Measurements from ENCODE around the gene SORBS1. TPM values are rescaled to one million over a fixed set of nuclear protein-coding genes. Genes with fewer than 3 reads are reported as not detected.
A peak's percentile ranks its signal among the peaks of the same experiment; 100 is the strongest.

Gene SORBS1
- polyA plus RNA-seq, 1 donor, result 76.7 TPM

DNA sequence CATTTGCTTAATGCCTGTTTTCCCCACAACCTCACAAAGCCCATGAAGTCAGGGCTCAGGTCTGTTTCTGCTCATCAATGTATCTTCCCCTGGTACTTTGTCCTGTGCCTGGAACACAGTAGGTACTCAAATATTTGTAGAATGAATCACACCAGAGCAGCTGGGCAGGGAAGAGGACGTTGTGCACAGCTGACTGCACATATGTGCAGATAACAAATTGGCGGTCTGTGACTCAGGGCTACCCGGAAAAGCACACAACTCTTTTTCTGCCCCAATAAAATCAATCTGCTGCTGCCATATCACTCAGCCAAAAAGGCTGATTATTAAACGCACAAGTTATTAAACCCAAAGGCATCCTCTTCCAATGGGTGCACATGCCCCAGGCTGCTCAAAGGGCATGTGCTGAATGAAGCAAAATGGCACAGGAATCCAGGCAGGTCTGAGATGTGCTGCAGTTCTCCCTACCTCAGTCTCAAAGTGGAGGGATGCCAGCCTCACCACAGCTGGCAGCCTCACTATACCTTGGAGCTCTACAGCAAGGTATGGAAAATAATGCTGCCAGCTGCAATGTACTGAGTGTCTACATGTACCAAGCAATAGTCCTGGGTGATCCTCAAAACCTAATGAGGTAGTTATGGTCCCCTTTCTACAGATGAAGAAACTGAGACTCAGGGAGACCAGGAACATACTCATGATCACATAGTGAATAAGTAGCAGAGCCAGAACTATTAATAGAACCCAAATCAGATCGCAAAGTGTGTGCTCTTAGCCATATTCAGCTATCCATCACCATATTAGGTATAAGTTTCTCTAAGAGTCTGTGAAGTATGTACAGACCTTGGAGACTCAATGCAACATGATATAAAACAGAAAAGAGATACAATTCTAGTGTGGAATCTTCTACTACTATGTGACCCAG lies 43.4 kb downstream of the SORBS1 start:
- no peak for DNase-seq (ENCODE audit: low read depth)

GRCh38 chr10:95516774-95517373 lies 44.3 kb downstream of the SORBS1 start:
- no peak for DNase-seq (ENCODE audit: low read depth)

GRCh38 chr10:95513941-95514392 lies 47.2 kb downstream of the SORBS1 start:
- no peak for DNase-seq (ENCODE audit: low read depth)

GRCh38 chr10:95513008-95513589 lies 48.1 kb downstream of the SORBS1 start:
- DNase-seq (ENCODE audit: low read depth), result no peak

DNA sequence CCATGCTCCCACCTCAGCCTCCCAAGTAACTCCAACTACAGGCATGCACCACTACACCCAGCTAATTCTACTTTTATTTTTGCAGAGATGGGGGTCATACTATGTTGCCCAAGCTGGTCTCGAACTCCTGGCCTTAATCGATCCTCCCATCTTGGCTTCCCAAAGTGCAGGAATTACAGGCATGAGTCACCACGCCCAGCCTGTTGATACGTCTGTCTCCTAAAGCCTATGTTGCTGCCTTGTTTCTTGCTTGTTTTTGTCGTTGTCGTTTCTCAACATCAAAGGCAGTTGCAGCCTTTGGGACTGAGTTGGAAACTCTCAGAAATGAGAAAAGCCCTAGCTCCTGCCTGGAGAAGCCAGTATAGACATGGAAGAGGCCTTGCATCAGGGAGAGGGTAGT lies 49.9 kb downstream of the SORBS1 start:
- DNase-seq (ENCODE audit: low read depth), result no peak

DNA sequence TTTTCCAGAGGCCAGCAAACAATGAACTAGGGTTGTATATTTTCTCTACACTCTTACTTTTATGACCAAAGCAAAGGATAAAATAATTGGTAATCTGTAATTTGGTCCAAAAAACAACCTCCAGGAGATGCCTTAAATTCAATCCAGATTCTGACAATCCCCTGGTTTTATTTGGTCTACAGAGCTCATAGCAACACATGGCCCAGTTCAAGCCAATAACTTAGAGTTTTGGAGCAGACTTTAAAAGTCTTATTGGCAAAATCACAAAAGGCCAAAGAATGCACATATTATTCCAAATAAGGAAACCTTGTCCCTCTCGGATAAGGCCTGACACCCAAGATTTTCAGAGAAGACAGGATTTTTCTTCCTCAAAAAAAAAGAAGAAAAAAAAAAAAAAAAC lies 51.9 kb downstream of the SORBS1 start:
- peak; percentile 14 for DNase-seq (ENCODE audit: low read depth)

- no peak for DNase-seq (ENCODE audit: low read depth)
These were observed 52.4 kb downstream of the SORBS1 start for GRCh38 chr10:95508730-95509129.

DNA sequence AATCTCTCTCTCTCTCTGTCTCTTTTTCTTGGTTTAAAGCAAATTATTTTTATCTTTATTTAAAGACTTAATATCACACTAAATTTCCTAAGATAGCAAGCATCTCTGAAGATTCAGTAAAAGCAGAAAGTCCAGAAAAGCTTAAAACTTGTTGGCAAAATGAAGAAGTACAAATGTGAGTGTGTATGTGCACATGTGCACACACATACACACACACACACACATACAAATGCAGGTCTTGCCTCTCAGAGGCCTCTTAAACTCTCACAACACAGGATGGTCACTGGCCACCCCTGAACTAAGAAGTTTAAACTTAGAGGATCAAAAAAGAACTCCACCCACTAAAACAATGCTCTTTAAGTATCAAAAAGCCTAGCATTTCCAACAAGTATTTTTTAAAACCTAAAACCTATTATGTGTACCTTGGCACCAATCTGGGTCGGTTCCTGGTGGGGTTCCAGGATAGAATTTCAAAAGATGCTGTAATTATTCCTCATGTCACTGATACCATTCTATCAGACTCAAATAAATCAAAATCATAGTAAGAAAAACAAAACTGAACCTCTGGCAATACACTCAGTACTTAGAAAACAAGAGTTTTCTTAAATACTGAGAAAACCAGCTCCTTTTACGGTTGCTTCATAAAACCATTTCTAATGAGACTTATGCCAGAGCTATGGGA lies 55.0 kb downstream of the SORBS1 start:
- DNase-seq (ENCODE audit: low read depth), result no peak

- DNase-seq (ENCODE audit: low read depth), result no peak
These were observed 55.5 kb downstream of the SORBS1 start for GRCh38 chr10:95505641-95506040.

DNA sequence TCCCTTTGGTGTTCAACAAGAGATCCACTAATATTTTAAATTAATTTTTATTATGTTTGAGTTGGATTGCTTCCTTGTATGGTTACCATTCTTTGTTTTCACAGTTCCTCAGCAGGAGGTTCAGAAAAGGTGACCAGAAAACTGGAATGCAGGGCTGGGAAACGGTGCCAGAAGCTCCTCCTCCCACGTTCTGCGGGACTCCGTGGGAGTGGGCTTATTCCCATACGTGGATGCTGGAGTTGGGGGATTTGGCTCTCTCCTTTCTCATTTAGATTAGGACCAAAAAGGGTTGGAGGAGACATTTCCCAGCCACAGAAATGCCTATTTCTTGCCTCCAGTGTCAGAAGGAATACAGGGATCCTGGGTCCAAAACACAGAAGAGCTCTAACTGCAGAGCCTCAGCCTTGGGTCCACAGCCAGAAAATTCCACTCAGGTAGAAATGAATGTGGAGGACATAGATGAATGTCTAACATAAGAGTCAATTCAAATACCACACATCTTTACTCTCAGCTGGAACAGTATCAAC lies 56.0 kb downstream of the SORBS1 start:
- DNase-seq (ENCODE audit: low read depth), result no peak

- no peak for DNase-seq (ENCODE audit: low read depth)
These were observed 56.9 kb downstream of the SORBS1 start for GRCh38 chr10:95504246-95504691.

DNA sequence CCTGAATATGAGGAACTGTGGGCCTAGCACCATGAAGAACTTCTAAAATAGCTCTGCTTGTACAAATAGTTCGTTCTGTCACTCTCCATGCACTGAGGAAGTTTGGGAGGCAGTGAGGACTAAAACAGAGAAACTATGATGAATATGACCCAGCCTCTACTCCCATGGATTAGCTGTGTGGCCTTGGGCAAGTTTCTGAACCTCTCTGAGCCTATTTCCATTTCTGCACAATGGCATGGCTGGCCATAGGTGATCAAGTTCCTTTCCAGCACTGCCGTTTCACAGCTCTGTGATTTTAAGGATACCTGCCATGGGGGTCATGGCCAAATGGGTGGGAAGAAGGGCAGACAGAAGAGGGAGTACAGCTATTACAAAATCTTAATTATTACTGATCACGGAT lies 57.6 kb downstream of the SORBS1 start:
- no peak for DNase-seq (ENCODE audit: low read depth)

- no peak for DNase-seq (ENCODE audit: low read depth)
These were observed 58.2 kb downstream of the SORBS1 start for GRCh38 chr10:95503001-95503400.

DNA sequence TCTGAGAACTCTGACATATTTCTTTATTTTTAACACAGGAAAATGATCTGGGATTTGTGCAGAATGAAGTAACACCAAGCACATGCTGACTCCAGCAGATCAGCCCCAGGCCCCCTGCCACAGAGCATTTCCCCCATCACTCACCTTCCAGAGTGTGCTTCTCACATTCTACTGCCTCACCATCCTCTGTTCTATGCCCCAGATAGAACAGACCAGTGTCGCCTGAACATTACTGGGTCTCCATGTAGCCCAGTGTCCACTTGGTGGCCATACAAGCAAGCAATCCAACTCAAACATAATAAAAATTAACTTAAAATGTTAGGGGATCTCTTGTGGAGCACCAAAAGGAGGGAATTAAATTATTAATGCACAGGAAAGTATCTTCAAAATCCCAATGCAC lies 58.8 kb downstream of the SORBS1 start:
- DNase-seq (ENCODE audit: low read depth), result no peak

DNA sequence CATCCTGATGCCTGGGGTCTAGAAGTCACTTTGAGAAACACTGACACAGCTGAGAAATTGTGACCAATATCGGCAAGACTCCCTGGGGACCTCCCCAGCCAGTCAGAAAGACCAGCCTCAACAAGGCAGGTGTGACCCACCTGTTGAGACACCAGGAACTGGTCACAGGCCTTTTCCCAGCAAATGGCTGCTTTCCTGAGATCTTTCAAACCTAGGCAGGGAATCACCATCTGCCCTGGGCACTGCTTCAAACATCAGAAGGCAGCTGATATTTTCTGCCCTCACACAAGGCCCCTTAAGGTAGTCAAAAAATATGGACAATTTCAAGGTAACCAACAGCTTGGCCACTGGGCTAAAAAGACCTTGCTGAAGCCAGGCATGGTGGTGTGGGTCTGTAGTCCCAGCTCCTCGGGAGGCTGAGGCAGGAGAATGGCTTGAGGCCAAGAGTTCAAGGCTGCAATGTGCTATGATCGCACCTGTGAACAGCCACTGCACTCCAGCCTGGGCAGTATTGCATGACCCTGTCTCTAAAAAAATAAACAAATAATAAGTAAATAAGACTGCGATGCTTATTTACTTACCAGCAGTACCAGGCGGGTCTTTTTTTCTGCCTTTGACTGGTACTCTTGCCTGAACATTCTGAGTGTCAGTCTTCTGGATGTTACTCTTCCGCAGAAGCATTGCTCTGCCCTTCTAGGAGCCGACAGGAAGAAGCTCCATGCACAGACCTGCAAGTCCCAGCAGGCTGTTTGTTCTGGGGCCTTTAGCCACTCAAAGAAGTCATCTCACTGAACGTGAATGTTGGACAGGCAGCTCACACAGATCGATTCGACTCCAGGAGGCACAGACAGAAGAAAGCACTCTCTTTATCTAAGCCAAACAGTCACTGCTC lies 59.7 kb downstream of the SORBS1 start:
- DNase-seq (ENCODE audit: low read depth), result no peak

GRCh38 chr10:95500649-95501048 lies 60.5 kb downstream of the SORBS1 start:
- no peak for DNase-seq (ENCODE audit: low read depth)

DNA sequence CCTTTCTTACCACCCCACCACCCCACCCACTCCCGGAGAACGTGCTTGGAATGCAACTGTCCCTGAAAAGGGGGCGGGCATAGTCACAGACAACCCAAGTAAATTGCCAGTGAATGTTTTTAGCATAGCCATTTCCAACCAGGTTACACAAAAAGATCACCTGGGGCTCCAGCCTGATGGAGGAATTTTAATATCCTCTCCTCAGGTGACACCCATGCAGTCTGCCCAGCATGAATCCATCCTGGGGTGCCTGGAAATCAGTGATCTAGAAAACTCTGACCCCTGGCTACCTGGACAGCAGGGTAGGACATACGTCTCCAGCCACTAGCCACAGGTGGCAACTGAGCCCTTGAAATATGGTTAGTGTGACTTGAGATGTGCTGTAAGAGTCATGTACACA lies 61.1 kb downstream of the SORBS1 start:
- no peak for DNase-seq (ENCODE audit: low read depth)

DNA sequence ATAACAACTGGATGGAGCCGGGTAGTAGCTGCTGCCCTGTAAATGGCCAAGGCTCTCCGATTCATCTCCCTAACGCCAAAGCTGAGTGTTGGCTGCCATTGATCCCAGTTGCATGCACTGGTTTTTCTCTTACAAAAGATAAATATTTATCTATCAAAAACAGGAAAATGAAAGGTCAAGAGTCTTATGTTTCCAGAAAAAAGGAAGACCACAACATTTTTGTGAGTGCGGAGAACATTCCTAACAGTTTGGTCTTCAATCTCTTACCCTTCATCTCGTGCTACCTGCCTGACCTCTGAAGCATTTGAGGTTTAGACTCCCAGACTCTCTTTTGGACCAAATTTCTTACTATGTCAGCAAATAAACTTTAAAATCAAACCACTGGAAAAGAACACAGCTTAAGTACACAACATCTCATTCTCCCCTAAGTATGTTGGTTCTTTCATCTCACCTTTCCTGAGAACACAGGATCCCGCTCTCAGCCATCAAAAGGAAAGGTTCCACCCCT lies 61.6 kb downstream of the SORBS1 start:
- DNase-seq (ENCODE audit: low read depth), result no peak

DNA sequence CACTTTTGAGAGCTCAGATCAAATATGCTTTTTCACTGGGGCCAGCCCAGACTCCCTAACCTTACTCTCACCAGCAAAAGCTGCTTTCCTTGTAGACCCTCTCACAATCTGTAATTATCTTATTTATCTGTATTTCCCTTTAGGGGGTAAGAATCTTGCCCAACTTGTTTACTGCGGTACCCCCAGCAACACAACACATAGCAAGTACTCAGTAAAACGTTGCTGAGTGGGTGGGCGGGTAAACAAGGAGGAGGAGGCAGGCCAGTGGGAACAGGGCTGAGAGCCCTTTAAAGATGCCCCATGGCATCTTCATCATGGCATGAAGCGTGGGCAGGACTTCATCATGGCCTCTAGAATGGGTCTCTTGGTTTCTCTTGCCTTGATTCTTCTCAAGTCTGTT lies 64.2 kb downstream of the SORBS1 start:
- no peak for DNase-seq (ENCODE audit: low read depth)

DNA sequence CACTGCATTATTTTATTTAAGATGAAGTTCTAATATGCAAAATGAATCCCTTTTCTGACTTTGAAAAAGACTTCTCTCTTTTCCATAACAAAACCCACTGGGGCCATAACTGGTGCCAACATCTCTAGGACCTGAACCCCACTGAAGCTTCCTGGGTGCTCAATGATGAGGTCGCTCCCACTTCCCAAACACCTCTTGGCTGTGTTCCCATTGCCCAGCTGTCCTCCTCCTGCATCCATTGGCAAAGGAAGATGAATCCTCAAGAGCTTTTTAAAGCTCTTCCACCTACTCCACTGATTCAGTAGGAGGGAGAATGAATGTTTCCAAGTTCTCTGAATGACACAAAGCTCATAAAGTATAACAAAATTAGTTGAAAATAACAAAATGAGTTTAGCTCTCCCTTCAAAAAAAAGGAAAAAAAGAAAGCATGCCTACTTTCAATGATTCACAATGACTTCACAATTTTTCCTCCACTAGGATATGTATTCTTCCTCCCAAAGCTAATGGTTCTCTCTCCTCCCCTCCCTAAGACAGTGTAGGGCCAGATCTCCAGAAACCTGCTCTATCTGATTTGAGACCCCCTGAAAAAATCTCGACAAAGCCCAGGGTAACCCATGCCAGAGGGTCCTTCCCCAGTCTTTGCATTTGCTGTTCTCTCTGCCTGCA lies 64.8 kb downstream of the SORBS1 start:
- DNase-seq (ENCODE audit: low read depth), result no peak

All from forelimb muscle (tissue), 1 donor.